ENCODE data around the gene AGBL5.

- TF ChIP-seq CTCF (IDR thresholded peaks at IDR 0.05) (no peak), EP300 (IDR thresholded peaks at IDR 0.05) (no peak), POLR2A (IDR thresholded peaks at IDR 0.05) (no peak)
Measured at GRCh38 chr2:27073782-27074181, 22.3 kb downstream of the AGBL5 start.
